K562 (cell line): Measurements from ENCODE around the gene ARSI. TPM values are rescaled to one million over a fixed set of nuclear protein-coding genes. Genes with fewer than 3 reads are reported as not detected.

Experiments used
- C11orf30 ChIP-seq: fragments of 450-650 bp; IDR thresholded peaks from 2 replicates; pipeline ENCODE4 v1.6.1; 2016; ENCODE audit warnings: low read depth, mild to moderate bottlenecking
- CCNT2 ChIP-seq: IDR thresholded peaks from 2 replicates; pipeline ENCODE4 v1.6.1; 2011; ENCODE audit warnings: borderline replicate concordance, low read depth, mild to moderate bottlenecking, moderate library complexity, mixed read lengths, low read length; ENCODE audit not compliant: insufficient read length; ENCODE audit errors: extremely low read depth
- ELF4 ChIP-seq: fragments of 450-650 bp; formaldehyde crosslinking; IDR thresholded peaks from 2 replicates; pipeline ENCODE4 v1.4.0; 2022; ENCODE audit warnings: missing genetic modification characterization
- ILF3 ChIP-seq: fragments of 450-650 bp; IDR thresholded peaks from 2 replicates; pipeline ENCODE4 v1.6.1; 2018; ENCODE audit warnings: antibody characterized with exemption, mild to moderate bottlenecking, moderate library complexity, borderline replicate concordance
- IRF2 ChIP-seq: sonication (generic); formaldehyde crosslinking; IDR thresholded peaks from 2 replicates; pipeline ENCODE4 v1.8.1; 2022; ENCODE audit warnings: mild to moderate bottlenecking, missing genetic modification reagents
- MEF2D ChIP-seq: conservative IDR thresholded peaks from 2 replicates; pipeline ENCODE4 v1.6.1; 2016; ENCODE audit warnings: low read depth, missing genetic modification characterization, missing compliant biosample characterization
- NFE2L1 ChIP-seq: fragments of 450-650 bp; IDR thresholded peaks from 2 replicates; pipeline ENCODE4 v1.6.1; 2016; ENCODE audit warnings: missing genetic modification characterization, low read depth, mild to moderate bottlenecking, missing compliant biosample characterization, moderate library complexity, borderline replicate concordance
- NFIC ChIP-seq: fragments of 450-650 bp; IDR thresholded peaks from 2 replicates; pipeline ENCODE4 v1.6.1; 2017; ENCODE audit warnings: mild to moderate bottlenecking, inconsistent platforms
- PRDM10 ChIP-seq: fragments of 450-650 bp; IDR thresholded peaks from 2 replicates; pipeline ENCODE4 v1.6.1; 2018; ENCODE audit not compliant: partially characterized antibody
- SREBF1 ChIP-seq: fragments of 150-350 bp; IDR thresholded peaks from 2 replicates; pipeline ENCODE4 v1.6.1; 2014; ENCODE audit warnings: antibody characterized with exemption, low read depth, low read length, borderline replicate concordance
- TCFL5 ChIP-seq: fragments of 250-450 bp; sonication (Bioruptor Pico); conservative IDR thresholded peaks from 2 replicates; pipeline ENCODE4 v1.6.1; 2021; ENCODE audit warnings: mild to moderate bottlenecking, moderate library complexity, matching md5 sums
- TFE3 ChIP-seq: fragments of 450-650 bp; formaldehyde crosslinking; IDR thresholded peaks from 2 replicates; pipeline ENCODE4 v1.4.0; 2020; ENCODE audit warnings: mild to moderate bottlenecking, mixed read lengths
- ZNF224 ChIP-seq: sonication (generic); formaldehyde crosslinking; IDR thresholded peaks from 2 replicates; pipeline ENCODE4 v1.8.0; 2022; ENCODE audit warnings: mild to moderate bottlenecking, missing genetic modification reagents
- polyA plus RNA-seq, 8 experiments: library from polyadenylated mRNA; depleted of rRNA in 4 of 8; stranded (reverse) in 5 of 8; unstranded in 3 of 8; fragments of >200 nt; fragmentation: Nextera tagmentation in 2 of 8; fragmentation: Illumina TruSeq in 1 of 8; extraction: Ambion mirVana in 2 of 8; extraction: Trizol in 1 of 8; gene quantifications; 2 replicates each; pipeline versions ENCODE4 v1.2.1 to v1.2.3, GENCODE V29; 2011 to 2014; ENCODE audit warnings: inconsistent platforms in 1 of 8, missing spikeins in 1 of 8
- total RNA-seq, 7 experiments: library from RNA; depleted of rRNA in 6 of 7; stranded (reverse); fragments of >200 nt in 6 of 7; fragmentation: Illumina TruSeq in 2 of 7; extraction: Trizol in 2 of 7; gene quantifications; 2 replicates each; pipeline versions ENCODE4 v1.2.1 to v1.2.3, GENCODE V29; 2011 to 2021; ENCODE audit warnings: low replicate concordance in 1 of 7
- TF ChIP-seq, protein P1 (sequence below): fragments of 450-650 bp; IDR thresholded peaks from 2 replicates; pipeline ENCODE4 v1.6.1; 2017; ENCODE audit warnings: antibody characterized with exemption, mild to moderate bottlenecking
- TF ChIP-seq, protein P2 (sequence below): IDR thresholded peaks from 2 replicates; pipeline ENCODE4 v1.6.1; 2012; ENCODE audit warnings: low read depth, low read length, improper control_type of control experiment, borderline replicate concordance

Gene ARSI
- total and polyA plus RNA-seq, 9 of the 15 experiments (the other 6 are each of a cell fraction or from before 2014, with no cell fraction given) = 0.04 to 0.07 TPM; not detected in 7

DNA sequence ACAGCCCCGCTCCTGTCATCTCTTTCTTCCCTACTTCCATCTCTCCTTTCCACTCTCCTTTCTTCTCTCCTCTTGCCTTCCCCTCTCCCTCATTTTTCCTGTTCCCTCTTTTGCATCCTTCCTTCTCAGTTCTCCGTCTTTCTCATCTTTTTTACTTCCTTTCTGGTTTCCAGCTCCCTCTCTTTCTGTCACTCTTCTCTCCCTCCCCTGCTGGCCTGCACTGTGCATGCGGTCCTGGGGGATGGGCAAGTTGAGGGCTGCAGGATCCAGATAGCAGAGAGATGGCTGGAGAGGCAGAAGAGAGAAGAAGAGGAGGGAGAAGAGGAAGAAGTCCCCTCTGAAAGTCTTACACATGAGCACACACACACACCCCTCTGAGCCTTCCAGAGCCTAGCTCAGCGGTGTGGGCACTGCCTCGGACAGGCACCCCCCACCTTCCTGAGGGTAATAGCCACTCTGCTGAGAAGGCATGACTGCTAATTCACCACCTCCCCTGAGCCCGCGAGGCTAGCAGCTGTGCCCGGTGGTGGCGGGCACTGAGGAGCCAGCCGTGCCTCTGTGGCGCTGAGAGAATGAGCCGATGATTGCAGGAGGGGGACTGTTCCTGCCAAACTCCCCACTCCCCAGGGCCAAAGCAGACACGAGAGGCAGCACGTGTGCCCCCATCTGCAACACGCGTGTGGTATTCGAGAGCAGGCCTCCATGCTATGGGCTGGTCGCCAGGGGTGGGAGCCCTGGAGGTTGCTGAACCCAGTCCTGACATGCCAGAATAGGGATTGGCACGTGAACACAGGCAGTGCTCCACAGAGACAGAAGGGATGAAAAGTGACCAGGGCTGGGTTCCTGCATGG, 9.4 kb downstream of the ARSI start (continued):
- TF ChIP-seq NFIC (peak; percentile 62), CCNT2 (peak; percentile 17), C11orf30 (no peak), IRF2 (CRISPR knock-in tag) (no peak), NFE2L1 (no peak), SREBF1 (no peak), ZNF224 (CRISPR knock-in tag) (no peak), PRDM10 (peak; percentile 64), ILF3 (no peak), ELF4 (peak; percentile 73; the same call in 1 of the 2 replicates), MEF2D (tag) (no peak), TFE3 (CRISPR knock-in tag) (no peak), TCFL5 (CRISPR knock-in tag) (no peak)
- TF ChIP-seq, protein P1, sequence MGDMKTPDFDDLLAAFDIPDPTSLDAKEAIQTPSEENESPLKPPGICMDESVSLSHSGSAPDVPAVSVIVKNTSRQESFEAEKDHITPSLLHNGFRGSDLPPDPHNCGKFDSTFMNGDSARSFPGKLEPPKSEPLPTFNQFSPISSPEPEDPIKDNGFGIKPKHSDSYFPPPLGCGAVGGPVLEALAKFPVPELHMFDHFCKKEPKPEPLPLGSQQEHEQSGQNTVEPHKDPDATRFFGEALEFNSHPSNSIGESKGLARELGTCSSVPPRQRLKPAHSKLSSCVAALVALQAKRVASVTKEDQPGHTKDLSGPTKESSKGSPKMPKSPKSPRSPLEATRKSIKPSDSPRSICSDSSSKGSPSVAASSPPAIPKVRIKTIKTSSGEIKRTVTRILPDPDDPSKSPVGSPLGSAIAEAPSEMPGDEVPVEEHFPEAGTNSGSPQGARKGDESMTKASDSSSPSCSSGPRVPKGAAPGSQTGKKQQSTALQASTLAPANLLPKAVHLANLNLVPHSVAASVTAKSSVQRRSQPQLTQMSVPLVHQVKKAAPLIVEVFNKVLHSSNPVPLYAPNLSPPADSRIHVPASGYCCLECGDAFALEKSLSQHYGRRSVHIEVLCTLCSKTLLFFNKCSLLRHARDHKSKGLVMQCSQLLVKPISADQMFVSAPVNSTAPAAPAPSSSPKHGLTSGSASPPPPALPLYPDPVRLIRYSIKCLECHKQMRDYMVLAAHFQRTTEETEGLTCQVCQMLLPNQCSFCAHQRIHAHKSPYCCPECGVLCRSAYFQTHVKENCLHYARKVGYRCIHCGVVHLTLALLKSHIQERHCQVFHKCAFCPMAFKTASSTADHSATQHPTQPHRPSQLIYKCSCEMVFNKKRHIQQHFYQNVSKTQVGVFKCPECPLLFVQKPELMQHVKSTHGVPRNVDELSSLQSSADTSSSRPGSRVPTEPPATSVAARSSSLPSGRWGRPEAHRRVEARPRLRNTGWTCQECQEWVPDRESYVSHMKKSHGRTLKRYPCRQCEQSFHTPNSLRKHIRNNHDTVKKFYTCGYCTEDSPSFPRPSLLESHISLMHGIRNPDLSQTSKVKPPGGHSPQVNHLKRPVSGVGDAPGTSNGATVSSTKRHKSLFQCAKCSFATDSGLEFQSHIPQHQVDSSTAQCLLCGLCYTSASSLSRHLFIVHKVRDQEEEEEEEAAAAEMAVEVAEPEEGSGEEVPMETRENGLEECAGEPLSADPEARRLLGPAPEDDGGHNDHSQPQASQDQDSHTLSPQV = peak; percentile 66; the same call in 1 of the 2 replicates
- TF ChIP-seq, protein P2, sequence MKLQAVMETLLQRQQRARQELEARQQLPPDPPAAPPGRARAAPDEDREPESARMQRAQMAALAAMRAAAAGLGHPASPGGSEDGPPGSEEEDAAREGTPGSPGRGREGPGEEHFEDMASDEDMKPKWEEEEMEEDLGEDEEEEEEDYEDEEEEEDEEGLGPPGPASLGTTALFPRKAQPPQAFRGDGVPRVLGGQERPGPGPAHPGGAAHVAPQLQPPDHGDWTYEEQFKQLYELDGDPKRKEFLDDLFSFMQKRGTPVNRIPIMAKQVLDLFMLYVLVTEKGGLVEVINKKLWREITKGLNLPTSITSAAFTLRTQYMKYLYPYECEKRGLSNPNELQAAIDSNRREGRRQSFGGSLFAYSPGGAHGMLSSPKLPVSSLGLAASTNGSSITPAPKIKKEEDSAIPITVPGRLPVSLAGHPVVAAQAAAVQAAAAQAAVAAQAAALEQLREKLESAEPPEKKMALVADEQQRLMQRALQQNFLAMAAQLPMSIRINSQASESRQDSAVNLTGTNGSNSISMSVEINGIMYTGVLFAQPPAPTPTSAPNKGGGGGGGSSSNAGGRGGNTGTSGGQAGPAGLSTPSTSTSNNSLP = no peak
